Ureter (tissue), 1 donor: ENCODE results near the gene NFATC3. TPM values are rescaled to one million over a fixed set of nuclear protein-coding genes. Genes with fewer than 3 reads are reported as not detected.

Experiments used
- DNase-seq: peaks from one replicate; pipeline ENCODE4 v3.0.0-alpha.2; 2020; ENCODE audit warnings: low spot score
- total RNA-seq: library from RNA; stranded (reverse); gene quantifications from one replicate; pipeline ENCODE4 v1.2.4, GENCODE V29; 2023
- donor health status: DM: yes; HTN: yes; CAD: no.

Gene NFATC3
- total RNA-seq, 1 donor from 2014 or later, result 44.0 TPM

- DNase-seq, result no peak
Observed at GRCh38 chr16:68246666-68247065, 161.5 kb downstream of the NFATC3 start.

GRCh38 chr16:68247400-68247799 lies 162.2 kb downstream of the NFATC3 start:
- DNase-seq, result no peak

- DNase-seq, result no peak
Observed at GRCh38 chr16:68247932-68248331, 162.8 kb downstream of the NFATC3 start.

- no peak for DNase-seq
Observed at GRCh38 chr16:68249371-68249770, 164.2 kb downstream of the NFATC3 start.

GRCh38 chr16:68250951-68251350 lies 165.8 kb downstream of the NFATC3 start:
- no peak for DNase-seq

- no peak for DNase-seq
Observed at GRCh38 chr16:68251832-68252231, 166.7 kb downstream of the NFATC3 start.

- DNase-seq, result no peak
Observed at GRCh38 chr16:68252383-68252782, 167.2 kb downstream of the NFATC3 start.

GRCh38 chr16:68253721-68254120 lies 168.6 kb downstream of the NFATC3 start:
- DNase-seq, result no peak

GRCh38 chr16:68255712-68256111 lies 170.5 kb downstream of the NFATC3 start:
- DNase-seq, result no peak

GRCh38 chr16:68257251-68257905 lies 172.2 kb downstream of the NFATC3 start:
- no peak for DNase-seq

GRCh38 chr16:68257906-68258800 lies 173.0 kb downstream of the NFATC3 start:
- DNase-seq, result peak; percentile 79

GRCh38 chr16:68259007-68259825 lies 174.0 kb downstream of the NFATC3 start:
- no peak for DNase-seq

- no peak for DNase-seq
Observed at GRCh38 chr16:68263559-68264127, 178.5 kb downstream of the NFATC3 start.

GRCh38 chr16:68264128-68265077 lies 179.2 kb downstream of the NFATC3 start, which contains the start of gene SLC7A6:
SLC7A6 (plus strand) TSS chr16:68264526; CDS start chr16:68274727, 10,201 bp downstream.
- DNase-seq, result peak; percentile 77

- peak; percentile 72 for DNase-seq
Observed at GRCh38 chr16:68265078-68265920, 180.1 kb downstream of the NFATC3 start.

- DNase-seq, result no peak
Observed at GRCh38 chr16:68267612-68268405, 182.6 kb downstream of the NFATC3 start.

- DNase-seq, result no peak
Observed at GRCh38 chr16:68269793-68270192, 184.6 kb downstream of the NFATC3 start.

GRCh38 chr16:68270353-68270752 lies 185.2 kb downstream of the NFATC3 start:
- DNase-seq, result no peak
